ENCODE measurements around the gene GIMAP2.
"Not testable (repeated sequence)": the region's sequence is repeated elsewhere in the genome, so short reads cannot be mapped to it uniquely, and the experiment has no call there.

GIMAP2 gene

GRCh38 chr7:150685219-150686029, at the start of gene GIMAP2:
Gene GIMAP2 (plus strand): TSS chr7:150685706. CDS start chr7:150687060, 1,354 bp downstream.
- DNase-seq: peak in 2 of 3 experiments; percentile 2 to 36

- DNase-seq: no peak
These were observed 43.7 kb upstream of the GIMAP2 start for GRCh38 chr7:150641854-150642253.

- no peak for DNase-seq
These were observed 42.6 kb upstream of the GIMAP2 start for GRCh38 chr7:150642926-150643325.

- no peak for DNase-seq
These were observed 40.1 kb upstream of the GIMAP2 start for GRCh38 chr7:150645259-150646020.

GRCh38 chr7:150648353-150649079, 37.0 kb upstream of the GIMAP2 start:
- DNase-seq: no peak

GRCh38 chr7:150649080-150649385, 36.5 kb upstream of the GIMAP2 start:
- DNase-seq: no peak

GRCh38 chr7:150654692-150655091, 30.8 kb upstream of the GIMAP2 start:
- no peak for DNase-seq

- DNase-seq: no peak
These were observed 29.5 kb upstream of the GIMAP2 start for GRCh38 chr7:150656047-150656446.

- peak in 2 of 3 experiments; percentile 7 to 41 for DNase-seq
These were observed 28.0 kb upstream of the GIMAP2 start for GRCh38 chr7:150657526-150657925.

- DNase-seq: no peak
These were observed 24.4 kb upstream of the GIMAP2 start for GRCh38 chr7:150660939-150661613.

GRCh38 chr7:150662821-150663220, 22.7 kb upstream of the GIMAP2 start:
- not testable (repeated sequence) for DNase-seq

GRCh38 chr7:150663802-150664494, 21.6 kb upstream of the GIMAP2 start:
- no peak for DNase-seq

GRCh38 chr7:150665089-150665748, 20.3 kb upstream of the GIMAP2 start:
- no peak for DNase-seq

- DNase-seq: no peak
These were observed 19.6 kb upstream of the GIMAP2 start for GRCh38 chr7:150665896-150666295.

- DNase-seq: no peak
These were observed 19.1 kb upstream of the GIMAP2 start for GRCh38 chr7:150666412-150666811.

GRCh38 chr7:150668472-150668911, 17.0 kb upstream of the GIMAP2 start:
- no peak for DNase-seq

GRCh38 chr7:150668977-150669376, 16.5 kb upstream of the GIMAP2 start:
- no peak for DNase-seq

GRCh38 chr7:150671798-150672585, 13.5 kb upstream of the GIMAP2 start:
- not testable (repeated sequence) for DNase-seq

GRCh38 chr7:150675714-150676113, 9.8 kb upstream of the GIMAP2 start:
- no peak for DNase-seq

- DNase-seq: not testable (repeated sequence)
These were observed 9.2 kb upstream of the GIMAP2 start for GRCh38 chr7:150676276-150676675.

- DNase-seq: not testable (repeated sequence)
These were observed 8.7 kb upstream of the GIMAP2 start for GRCh38 chr7:150676854-150677253.
